ENCODE data around the gene ARHGEF17.
A peak's percentile ranks its signal among the peaks of the same experiment; 100 is the strongest.

The ARHGEF17 gene

DNA sequence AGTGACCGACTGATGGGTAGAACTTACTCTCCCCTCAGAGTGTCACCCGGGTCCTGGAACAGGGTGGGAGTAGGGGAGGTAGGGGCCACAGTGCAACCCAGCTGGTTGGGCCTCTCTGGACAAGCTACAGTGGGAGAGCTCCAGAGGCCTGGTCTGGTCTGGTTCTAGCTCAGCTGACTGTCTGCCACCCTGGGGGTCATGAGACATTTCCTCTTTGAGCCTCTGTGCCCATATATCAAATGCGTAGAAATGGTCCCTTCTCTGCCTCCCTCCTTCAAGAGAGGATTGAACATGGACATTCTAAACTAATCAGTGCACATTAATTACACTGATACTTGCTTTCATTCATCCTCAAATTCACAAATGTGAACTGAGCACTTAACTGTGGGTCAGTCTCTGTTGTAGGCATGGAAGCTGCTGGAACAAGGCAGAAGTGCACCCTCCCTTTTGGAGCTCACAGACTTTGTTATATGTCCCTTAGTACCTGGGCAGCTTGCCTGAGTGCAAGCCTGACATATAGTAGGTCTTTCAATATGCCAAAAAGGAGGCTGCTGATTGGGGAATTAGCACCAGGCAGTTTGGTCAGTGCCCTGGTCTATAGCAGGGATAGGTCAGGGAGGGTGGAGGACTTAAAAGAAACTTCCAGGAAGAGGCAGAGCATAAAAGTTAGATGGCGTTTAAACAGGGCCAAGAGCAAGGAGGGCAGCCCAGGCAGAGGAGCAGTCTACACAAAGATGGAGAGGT lies 25.7 kb downstream of the ARHGEF17 start:
- no peaks in the 10 kb centered on the region for H3K27me3 Mint-ChIP-seq

DNA sequence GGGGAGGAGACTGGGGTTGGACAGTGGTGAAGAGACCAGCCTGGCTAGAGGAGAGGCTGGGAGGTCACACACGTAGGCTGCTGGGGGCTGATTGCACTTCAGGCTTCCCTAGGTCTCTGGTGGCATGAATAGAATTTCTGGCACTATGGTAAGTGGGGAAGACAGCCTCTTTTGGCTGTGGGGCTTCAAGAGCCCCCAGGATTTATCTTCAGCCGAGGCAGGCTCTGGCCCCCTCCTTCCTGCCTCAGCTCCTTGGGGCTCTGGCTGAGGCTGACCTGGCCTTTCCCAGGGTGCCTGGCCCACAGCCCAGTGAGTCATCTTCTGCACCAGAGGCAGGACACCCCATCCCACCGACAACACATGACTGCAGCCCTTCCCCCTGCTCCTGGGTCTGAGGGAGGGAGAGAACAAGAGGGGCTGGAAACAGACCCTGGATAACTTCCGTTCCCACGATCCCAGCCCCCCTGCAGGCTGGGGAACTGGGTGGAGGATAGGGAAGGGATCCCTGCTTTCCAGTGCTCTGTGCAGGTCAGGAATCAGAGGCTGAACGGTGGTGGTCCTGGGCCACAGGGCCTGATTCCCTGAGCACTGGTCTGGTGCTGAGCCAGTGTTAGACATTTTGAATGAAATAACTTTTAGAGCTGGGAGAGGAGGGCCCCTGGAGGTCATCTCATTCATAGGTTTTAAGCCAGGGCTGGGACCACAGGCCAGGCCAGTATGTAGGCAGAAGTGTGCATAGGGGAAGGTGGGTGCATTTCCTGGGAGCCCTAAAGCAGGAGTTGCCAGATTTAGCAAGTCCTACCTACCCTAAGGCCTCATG lies 26.5 kb downstream of the ARHGEF17 start:
- H3K27me3 Mint-ChIP-seq, result no peaks in the 10 kb centered on the region
- peaks cover 37 to 72% of the 10 kb centered on the region in 2 donors for H3K4me1 Mint-ChIP-seq
- H3K9me3 Mint-ChIP-seq, result no peaks in the 10 kb centered on the region
- H3K27ac Mint-ChIP-seq, result peak overlapping the region; percentile 53
- peaks cover 21 to 38% of the 10 kb centered on the region in 2 donors for H3K36me3 Mint-ChIP-seq
- H3K4me3 Mint-ChIP-seq, result peak overlapping the region in 1 of 2 donors; percentile 28
- no peak for DNase-seq
- ATAC-seq (replicated peaks), result peak; percentile 64 to 66

More for the DNA sequence above, 25.7 kb downstream of the ARHGEF17 start:
- ATAC-seq (replicated peaks) (no peak), DNase-seq (no peak)
- H3K9me3 Mint-ChIP-seq, result no peaks in the 10 kb centered on the region
- peaks cover 21 to 42% of the 10 kb centered on the region in 2 donors for H3K36me3 Mint-ChIP-seq
- no peak overlapping the region for H3K4me3 Mint-ChIP-seq
- peaks cover 33 to 72% of the 10 kb centered on the region in 2 donors for H3K4me1 Mint-ChIP-seq
- H3K27ac Mint-ChIP-seq, result no peak overlapping the region

GRCh38 chr11:73335204-73335923 lies 27.3 kb downstream of the ARHGEF17 start:
- peaks cover 36 to 64% of the 10 kb centered on the region in 2 donors for H3K4me1 Mint-ChIP-seq
- H3K4me3 Mint-ChIP-seq, result peak overlapping the region in 1 of 2 donors; percentile 28
- DNase-seq, result peak; percentile 66
- no peaks in the 10 kb centered on the region for H3K9me3 Mint-ChIP-seq
- peaks cover 19 to 33% of the 10 kb centered on the region in 2 donors for H3K36me3 Mint-ChIP-seq
- H3K27me3 Mint-ChIP-seq, result no peaks in the 10 kb centered on the region
- ATAC-seq (replicated peaks), result peak; percentile 70
- H3K27ac Mint-ChIP-seq, result peak overlapping the region; percentile 42

GRCh38 chr11:73337846-73338245 lies 29.8 kb downstream of the ARHGEF17 start:
- no peak overlapping the region for H3K4me3 Mint-ChIP-seq
- no peak for ATAC-seq (replicated peaks)
- peaks cover 19 to 40% of the 10 kb centered on the region in 2 donors for H3K36me3 Mint-ChIP-seq
- DNase-seq, result no peak
- no peaks in the 10 kb centered on the region for H3K9me3 Mint-ChIP-seq
- no peak overlapping the region for H3K27ac Mint-ChIP-seq
- no peaks in the 10 kb centered on the region for H3K27me3 Mint-ChIP-seq
- H3K4me1 Mint-ChIP-seq, result peaks cover 29 to 50% of the 10 kb centered on the region in 2 donors

GRCh38 chr11:73338279-73338678 lies 30.2 kb downstream of the ARHGEF17 start:
- Mint-ChIP-seq H3K4me3 (no peak overlapping the region), H3K4me1 (peaks cover 29 to 46% of the 10 kb centered on the region in 2 donors), H3K27ac (no peak overlapping the region), H3K27me3 (no peaks in the 10 kb centered on the region), H3K36me3 (peaks cover 19 to 35% of the 10 kb centered on the region in 2 donors), H3K9me3 (no peaks in the 10 kb centered on the region)
- ATAC-seq (replicated peaks), result no peak
- no peak for DNase-seq

- H3K9me3 Mint-ChIP-seq, result no peaks in the 10 kb centered on the region
- H3K4me1 Mint-ChIP-seq, result peaks cover 16 to 28% of the 10 kb centered on the region in 2 donors
- ATAC-seq (replicated peaks) (no peak), DNase-seq (no peak)
- H3K27me3 Mint-ChIP-seq, result no peaks in the 10 kb centered on the region
- H3K36me3 Mint-ChIP-seq, result peaks cover 21 to 37% of the 10 kb centered on the region in 2 donors
- peak overlapping the region; percentile 83 for H3K27ac Mint-ChIP-seq
- no peak overlapping the region for H3K4me3 Mint-ChIP-seq
Observed at GRCh38 chr11:73340164-73340563, 32.1 kb downstream of the ARHGEF17 start.

GRCh38 chr11:73342633-73343032 lies 34.6 kb downstream of the ARHGEF17 start:
- DNase-seq (no peak), ATAC-seq (replicated peaks) (no peak)

GRCh38 chr11:73343076-73343873 lies 35.2 kb downstream of the ARHGEF17 start:
- H3K36me3 Mint-ChIP-seq, result peaks cover 30 to 49% of the 10 kb centered on the region in 2 donors

More at GRCh38 chr11:73342633-73343032, 34.6 kb downstream of the ARHGEF17 start:
- Mint-ChIP-seq H3K36me3 (peaks cover 29 to 47% of the 10 kb centered on the region in 2 donors), H3K4me1 (peaks cover 7 to 16% of the 10 kb centered on the region in 2 donors), H3K27me3 (no peaks in the 10 kb centered on the region), H3K4me3 (no peak overlapping the region), H3K27ac (no peak overlapping the region), H3K9me3 (no peaks in the 10 kb centered on the region)

DNA sequence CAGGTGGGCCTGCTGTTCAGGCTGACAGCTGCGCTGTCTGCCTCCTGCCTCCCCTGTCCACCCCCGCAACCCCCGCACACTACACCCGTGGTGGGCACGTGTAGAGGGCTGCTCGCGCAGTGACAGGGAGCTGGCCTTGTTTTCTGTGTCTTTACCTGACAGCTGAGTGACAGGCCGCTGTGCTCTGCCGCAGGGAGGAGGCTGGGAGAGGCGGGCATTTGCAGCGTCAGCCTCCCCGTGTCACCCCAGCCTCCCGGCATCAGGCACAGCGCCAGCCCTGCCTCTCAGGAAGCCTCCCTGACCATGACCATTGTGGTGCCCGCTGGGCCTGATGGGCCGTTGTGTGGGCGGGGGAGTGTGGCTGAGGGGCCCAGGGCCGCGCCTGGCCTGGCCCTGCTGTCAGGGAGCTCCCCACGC lies 36.1 kb downstream of the ARHGEF17 start:
- Mint-ChIP-seq H3K27me3 (no peaks in the 10 kb centered on the region), H3K4me1 (peaks cover under 1 to 2% of the 10 kb centered on the region in 2 donors), H3K27ac (no peak overlapping the region), H3K9me3 (no peaks in the 10 kb centered on the region), H3K36me3 (peaks cover 31 to 51% of the 10 kb centered on the region in 2 donors), H3K4me3 (no peak overlapping the region)
- DNase-seq (no peak), ATAC-seq (replicated peaks) (no peak)

More at GRCh38 chr11:73343076-73343873, 35.2 kb downstream of the ARHGEF17 start:
- Mint-ChIP-seq H3K27me3 (no peaks in the 10 kb centered on the region), H3K4me3 (no peak overlapping the region), H3K27ac (no peak overlapping the region), H3K9me3 (no peaks in the 10 kb centered on the region), H3K4me1 (peaks cover 7 to 10% of the 10 kb centered on the region in 2 donors)
- DNase-seq (no peak), ATAC-seq (replicated peaks) (no peak)

- ATAC-seq (replicated peaks) (no peak), DNase-seq (no peak)
- Mint-ChIP-seq H3K36me3 (peaks cover 32 to 51% of the 10 kb centered on the region in 2 donors), H3K4me3 (no peak overlapping the region), H3K27ac (no peak overlapping the region), H3K27me3 (no peaks in the 10 kb centered on the region), H3K9me3 (no peaks in the 10 kb centered on the region), H3K4me1 (peaks cover 0 to 1% of the 10 kb centered on the region in 2 donors)
Observed at GRCh38 chr11:73345481-73346160, 37.5 kb downstream of the ARHGEF17 start.

DNA sequence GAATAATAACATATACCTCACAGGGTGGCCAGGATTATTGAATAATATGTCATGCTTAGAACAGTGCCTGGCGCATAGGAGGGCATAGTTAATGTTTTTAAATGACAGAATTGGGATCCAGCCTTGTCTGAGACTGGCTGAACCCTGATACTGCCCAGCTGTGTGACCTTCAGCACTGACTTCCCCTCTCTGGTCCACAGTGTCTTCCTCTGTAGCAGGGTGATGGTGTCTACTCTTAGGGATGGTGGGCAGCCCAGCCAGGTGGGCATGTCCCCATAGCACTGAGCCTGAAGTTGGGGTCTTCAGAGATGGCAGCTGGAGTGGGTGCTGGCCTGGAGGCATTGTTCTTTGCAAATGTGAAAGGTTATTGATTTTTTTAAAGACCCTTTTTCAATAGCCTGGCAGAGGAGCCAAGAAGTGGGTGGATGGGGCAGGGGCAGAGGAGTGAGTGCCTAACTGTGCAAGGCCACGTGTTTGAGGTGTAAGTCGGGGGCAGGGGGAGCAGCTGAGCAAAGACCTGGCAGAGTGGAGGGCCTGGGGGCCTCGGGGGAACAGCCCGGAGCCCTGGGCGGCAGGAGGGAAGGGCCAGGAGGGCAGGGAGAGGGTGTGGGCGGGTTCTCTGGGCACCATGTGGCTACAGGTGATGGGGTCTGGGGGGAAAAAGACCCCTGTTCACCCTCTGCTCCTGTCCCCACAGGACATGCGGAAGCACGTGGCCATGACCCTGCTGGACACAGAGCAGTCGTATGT lies 38.3 kb downstream of the ARHGEF17 start:
- H3K9me3 Mint-ChIP-seq, result no peaks in the 10 kb centered on the region
- no peak overlapping the region for H3K27ac Mint-ChIP-seq
- DNase-seq, result no peak
- H3K27me3 Mint-ChIP-seq, result no peaks in the 10 kb centered on the region
- ATAC-seq (replicated peaks), result no peak
- no peak overlapping the region for H3K4me3 Mint-ChIP-seq
- H3K36me3 Mint-ChIP-seq, result peaks cover 33 to 49% of the 10 kb centered on the region in 2 donors
- peaks cover 0 to 6% of the 10 kb centered on the region in 2 donors for H3K4me1 Mint-ChIP-seq

DNA sequence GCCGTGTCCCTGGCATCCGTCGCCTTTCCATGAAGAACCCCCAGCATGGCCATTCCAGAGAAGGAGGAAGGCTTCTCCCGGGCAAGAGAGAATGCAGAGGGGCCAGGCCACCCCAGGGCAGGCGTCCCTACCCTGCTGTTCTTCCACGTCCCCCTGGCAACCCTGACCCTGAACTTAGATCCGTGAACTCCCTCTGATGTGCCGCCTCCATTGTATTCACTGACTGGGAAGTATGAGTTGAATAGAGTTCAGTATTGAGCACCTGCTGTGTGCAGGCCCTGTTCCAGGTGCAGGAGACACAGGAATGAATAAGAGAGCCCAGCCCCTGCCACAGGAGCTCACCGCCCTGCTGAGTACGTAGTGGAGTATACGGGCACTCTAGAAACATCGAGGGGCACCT lies 39.0 kb downstream of the ARHGEF17 start:
- peaks cover 30 to 44% of the 10 kb centered on the region in 2 donors for H3K36me3 Mint-ChIP-seq
- H3K4me1 Mint-ChIP-seq, result peaks cover 0 to 7% of the 10 kb centered on the region in 2 donors
- DNase-seq (no peak), ATAC-seq (replicated peaks) (no peak)
- H3K27ac Mint-ChIP-seq, result no peak overlapping the region
- no peaks in the 10 kb centered on the region for H3K27me3 Mint-ChIP-seq
- no peaks in the 10 kb centered on the region for H3K9me3 Mint-ChIP-seq
- H3K4me3 Mint-ChIP-seq, result no peak overlapping the region
